Globus pallidus (tissue), 1 donor: ENCODE data around the gene CSRP1.
"Not testable (repeated sequence)": the region's sequence is repeated elsewhere in the genome, so short reads cannot be mapped to it uniquely, and the experiment has no call there.

ENCODE experiments used
- DNase-seq: peaks from one replicate; pipeline ENCODE4 v3.0.0-alpha.2; 2015; ENCODE audit warnings: low spot score

CSRP1 gene

DNA sequence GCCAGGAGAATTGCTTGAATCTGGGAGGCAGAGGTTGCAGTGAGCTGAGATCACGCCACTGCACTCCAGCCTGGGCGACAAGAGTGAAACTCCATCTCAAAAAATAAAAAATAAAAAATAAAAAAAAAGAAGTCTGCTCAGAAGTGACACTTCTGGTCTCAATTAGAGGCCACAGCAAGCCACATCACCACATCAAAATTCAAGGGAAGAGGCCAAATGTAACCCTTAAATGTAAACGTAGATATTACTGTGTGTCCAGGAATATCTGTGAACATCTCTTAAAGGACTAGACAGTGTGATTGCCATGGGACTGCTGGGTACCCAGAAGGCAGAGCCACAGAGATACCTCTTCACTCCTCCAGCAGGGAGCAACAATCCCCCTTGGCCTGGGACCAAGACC is 28.3 kb downstream of the CSRP1 start:
- not testable (repeated sequence) for DNase-seq

DNA sequence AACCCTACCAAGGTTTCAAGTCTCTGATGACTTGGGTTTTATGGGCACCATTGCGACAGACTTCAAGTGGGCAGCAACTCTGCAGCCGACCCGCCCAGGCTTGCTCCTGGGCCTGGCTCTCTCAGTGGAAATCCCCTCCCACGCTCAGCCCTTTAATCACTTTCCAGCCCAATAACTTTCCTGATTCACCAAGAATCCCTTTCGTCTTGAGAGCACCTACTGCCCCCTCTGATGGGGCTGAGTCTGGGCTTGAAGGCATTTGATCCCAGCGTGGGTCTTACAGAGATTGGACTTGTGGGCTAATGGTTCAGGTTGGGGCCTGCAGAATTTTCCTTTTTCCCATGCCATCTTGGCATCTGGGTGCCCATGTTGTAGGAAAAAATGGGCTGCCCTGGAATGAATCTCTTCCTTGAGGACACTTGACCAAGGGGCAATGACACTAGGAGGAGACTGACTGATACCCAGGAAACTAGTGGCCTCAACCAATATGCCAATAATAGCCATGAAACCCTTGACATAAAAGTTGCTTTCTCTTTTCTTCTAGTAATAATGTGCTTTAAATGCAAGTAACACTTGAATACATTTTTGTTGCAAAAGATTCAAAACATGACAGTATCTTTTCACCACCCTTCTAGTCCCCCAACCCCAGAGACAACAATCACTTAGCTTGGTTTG is 30.1 kb downstream of the CSRP1 start:
- no peak for DNase-seq

DNA sequence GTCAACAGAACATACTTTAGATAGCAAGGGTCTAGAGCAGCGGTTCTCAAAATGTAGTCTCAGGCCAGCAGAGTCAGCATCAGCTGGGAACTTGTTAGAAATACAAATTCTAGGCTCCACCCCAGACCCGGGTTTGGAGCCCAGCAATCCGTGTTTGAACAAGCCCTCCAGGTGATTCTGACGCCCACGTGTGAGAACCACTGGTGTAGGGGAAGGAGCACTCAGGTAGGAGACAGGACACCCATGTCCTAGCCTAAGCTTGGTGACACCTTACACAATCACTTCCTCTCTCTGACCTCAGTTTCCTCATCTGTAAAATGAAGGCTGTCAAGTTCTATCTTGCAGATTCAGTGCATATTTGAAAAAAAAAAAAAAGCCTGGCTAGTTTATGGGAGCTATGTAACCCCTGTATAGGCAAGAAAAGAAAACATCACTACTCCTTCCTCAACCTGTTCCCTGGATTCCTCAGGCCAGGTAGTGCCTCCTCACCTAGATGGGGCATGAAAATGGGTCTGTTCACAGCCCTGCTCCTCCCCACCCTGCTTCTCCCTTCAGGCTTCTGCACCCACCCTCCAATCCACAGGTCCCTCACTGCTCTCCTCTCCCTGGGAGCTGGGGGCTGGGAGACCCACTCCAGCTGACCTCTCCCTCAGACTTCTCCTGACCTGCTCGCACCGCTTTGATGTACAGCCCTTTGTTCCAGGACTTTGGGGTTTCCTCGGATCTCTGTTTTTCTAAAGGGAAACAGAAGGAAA is 30.8 kb downstream of the CSRP1 start:
- DNase-seq = no peak

DNA sequence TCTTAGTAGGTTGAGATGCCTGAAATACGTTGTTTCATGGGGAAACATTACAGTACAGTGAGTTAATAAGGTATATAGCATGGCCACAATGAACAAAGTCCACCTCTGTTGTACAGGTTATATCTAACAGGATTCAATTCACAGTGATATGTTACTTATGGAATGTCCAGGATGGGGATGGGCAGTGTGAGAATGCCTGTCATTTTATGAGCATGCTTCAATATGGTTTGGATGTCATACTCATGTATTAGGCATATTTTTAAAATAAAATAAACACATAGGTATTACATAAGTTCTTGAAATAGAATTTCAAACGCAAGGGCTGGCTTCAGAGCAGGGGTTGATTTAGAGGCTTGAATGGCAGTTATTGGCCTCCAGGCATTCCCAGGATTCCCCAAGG is 31.8 kb downstream of the CSRP1 start:
- DNase-seq = no peak

GRCh38 chr1:201473296-201473695 is 33.6 kb downstream of the CSRP1 start:
- DNase-seq = no peak

DNA sequence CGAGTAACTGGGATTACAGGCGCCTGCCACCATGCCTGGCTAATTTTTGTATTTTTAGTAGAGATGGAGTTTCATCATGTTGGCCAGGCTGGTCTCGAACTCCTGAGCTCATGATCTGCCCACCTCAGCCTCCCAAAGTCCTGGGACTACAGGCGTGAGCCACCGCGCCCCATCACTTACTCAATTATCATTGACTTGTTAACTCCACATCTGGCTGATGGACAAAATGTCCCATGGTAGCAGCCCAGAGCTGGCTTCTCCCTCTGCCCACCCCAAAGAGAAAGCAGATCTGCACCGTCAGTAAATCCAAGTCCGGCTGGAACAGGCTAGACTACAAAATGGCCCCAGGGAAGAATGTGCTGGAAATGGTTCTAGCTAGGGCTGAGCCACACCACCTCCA is 34.6 kb downstream of the CSRP1 start:
- DNase-seq = not testable (repeated sequence)

- DNase-seq = no peak
These were observed 35.2 kb downstream of the CSRP1 start for GRCh38 chr1:201471772-201472171.

DNA sequence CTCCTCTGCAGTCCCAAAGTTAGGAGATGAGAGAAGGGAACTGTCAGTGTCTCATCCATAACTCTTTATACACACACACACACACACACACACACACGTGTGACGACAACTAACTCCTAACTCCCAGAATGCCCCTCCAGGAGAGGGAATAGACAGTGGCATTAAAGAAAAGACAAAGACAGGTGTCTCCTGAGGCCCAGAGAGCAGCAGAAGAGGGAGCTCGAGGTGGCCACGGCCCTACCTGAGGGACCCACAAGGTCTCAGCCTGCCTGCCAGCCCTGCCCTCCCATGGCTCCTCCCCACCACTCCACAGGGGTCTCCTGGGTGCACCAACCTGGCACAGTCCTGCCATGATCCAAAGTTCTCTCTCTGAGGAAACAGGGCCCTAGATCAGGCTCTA is 36.3 kb downstream of the CSRP1 start:
- DNase-seq = no peak

GRCh38 chr1:201469645-201470074 is 37.3 kb downstream of the CSRP1 start:
- no peak for DNase-seq

DNA sequence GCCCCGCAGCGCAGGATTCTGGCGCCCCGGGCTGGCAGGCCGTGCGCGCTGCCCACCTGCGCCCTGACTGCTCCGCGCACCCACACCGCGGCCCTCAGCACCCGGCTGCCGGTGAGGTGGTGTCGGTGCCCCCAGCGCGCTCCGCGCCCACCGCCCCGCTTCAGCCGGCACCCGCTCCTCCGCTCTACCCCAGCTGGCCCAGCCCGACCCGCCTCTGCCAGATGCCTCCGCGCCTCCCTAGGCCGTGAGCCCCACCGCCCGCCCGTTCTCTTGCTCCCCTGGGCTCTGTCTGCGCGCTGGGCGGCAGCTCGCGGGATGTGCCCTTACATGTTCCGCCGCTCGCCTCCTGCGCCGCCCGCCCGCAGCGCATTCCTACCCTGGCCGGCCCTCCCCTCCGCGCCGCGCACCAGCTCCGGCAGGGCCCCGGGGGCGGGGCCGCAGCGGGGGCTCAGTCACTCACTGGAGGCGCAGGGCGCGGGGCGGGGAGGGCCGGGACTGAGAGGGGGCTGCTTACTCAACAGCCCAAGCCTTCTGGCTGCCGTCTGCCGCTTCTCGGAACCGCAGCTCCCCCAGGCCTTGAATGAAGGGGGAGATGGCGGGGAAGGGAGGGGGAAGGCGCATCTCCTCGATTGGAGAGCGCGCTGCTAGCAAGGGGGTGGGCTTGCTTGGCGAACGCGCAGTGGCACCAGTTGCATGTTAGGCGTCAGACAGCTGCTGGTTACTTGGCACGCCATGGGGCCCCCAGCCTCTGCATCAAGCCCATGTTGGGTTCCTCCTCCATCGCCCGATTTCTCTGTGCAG is 37.9 kb downstream of the CSRP1 start, which contains the start of gene PHLDA3:
Gene PHLDA3, minus strand, starts transcription at position 345 of the 801 bp plus-strand sequence. CDS start 402 bp downstream, outside the sequence.
- DNase-seq = peak; percentile 91

DNA sequence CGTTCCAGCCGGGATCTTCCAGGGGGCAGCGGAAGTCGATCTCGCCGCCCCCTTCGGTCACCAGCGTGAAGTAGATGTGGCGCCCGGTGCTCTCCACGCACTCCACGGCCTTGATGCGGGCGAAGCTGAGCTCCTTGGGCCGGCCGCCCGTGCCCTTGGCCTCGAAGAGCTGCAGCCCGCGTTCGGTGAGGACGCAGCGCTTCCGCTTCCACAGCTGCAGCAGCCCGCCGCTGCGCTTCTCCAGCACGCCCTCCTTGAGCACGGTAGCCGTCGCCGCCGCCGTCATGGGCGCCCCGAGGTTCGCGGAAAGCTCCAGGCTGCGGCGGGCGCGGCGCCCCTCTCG is 38.5 kb downstream of the CSRP1 start:
- peak; percentile 55 for DNase-seq

DNA sequence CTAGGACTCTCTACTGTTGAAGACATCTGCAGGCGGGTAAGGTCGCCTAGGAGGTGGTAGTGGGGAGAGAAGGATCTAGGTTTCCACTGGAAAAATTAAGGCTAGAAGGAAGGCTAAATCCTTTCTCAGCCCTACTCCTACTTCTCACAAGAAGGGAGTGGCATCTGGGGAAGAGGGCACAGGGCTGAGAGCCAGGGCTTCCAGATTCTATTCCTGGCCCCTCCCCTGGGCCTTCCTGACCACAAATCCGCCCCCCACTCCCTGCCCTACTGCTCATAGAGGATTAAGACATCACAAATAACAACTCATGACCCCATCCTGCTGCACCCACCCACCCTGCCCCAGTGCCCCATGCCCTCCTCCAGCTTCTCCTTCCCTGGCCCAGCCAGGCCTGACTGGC is 40.4 kb downstream of the CSRP1 start:
- no peak for DNase-seq

- no peak for DNase-seq
These were observed 41.1 kb downstream of the CSRP1 start for GRCh38 chr1:201465698-201466290.

GRCh38 chr1:201463071-201463552 is 43.8 kb downstream of the CSRP1 start:
- peak; percentile 90 for DNase-seq

DNA sequence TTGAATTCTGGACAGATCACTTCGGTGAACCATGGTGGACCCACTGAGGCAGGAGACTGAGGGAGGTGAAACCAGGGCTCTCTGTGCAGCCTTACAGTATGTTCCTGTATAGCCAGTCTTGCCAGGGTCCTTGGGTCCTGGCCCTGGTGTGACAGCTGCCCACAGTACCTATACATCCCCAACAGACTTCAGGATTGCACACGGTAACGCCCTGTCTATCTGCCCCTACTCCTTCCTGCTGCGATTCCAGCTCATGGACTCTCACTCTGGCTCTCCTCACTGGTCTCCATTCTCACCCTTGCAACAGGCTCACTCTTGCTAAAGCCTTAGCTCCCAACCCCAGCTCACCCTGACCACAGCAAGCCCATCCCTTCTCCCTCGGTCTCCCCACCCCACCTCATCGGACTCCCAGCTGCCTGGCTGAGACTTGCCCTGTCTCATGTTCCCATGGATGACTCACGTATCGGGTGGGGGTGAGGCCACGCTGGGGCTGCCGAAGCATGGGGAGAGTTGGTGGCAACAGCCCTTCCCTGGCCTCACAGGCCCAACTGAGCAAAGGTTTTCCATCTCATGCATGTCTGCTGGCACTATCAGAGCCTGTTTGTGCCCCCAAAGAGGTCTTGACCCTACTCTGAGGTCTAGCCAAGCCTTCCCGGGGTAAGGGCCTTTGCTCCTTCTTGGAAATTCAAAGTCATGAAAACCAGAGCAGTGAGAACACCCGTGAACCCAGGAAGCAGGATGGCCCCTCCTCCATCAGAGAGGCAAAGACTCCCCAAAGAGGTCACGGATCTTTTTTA is 45.1 kb downstream of the CSRP1 start:
- DNase-seq = peak; percentile 79

GRCh38 chr1:201460814-201461644 is 45.9 kb downstream of the CSRP1 start:
- DNase-seq = no peak

GRCh38 chr1:201459775-201460174 is 47.1 kb downstream of the CSRP1 start:
- no peak for DNase-seq

GRCh38 chr1:201459052-201459451 is 47.9 kb downstream of the CSRP1 start:
- DNase-seq = no peak

- no peak for DNase-seq
These were observed 49.4 kb downstream of the CSRP1 start for GRCh38 chr1:201457508-201457960.
